GM19023 (cell line): ENCODE data around the gene TBC1D10B.
"Not testable (repeated sequence)": the region's sequence is repeated elsewhere in the genome, so short reads cannot be mapped to it uniquely, and the experiment has no call there.

Source experiments
- ATAC-seq: cut with Tn5 transposase; IDR thresholded peaks from one replicate; pipeline ENCODE4 v1.9.1; 2021; ENCODE audit warnings: mild to moderate bottlenecking, moderate library complexity; ENCODE audit not compliant: unreplicated experiment

Gene TBC1D10B

GRCh38 chr16:30337964-30338357 is 32.3 kb downstream of the TBC1D10B start:
- not testable (repeated sequence) for ATAC-seq

- no peak for ATAC-seq
Observed at GRCh38 chr16:30335598-30336474, 34.5 kb downstream of the TBC1D10B start.

- ATAC-seq, result peak; percentile 77
Observed at GRCh38 chr16:30335028-30335597, 35.2 kb downstream of the TBC1D10B start.

GRCh38 chr16:30334473-30334989 is 35.8 kb downstream of the TBC1D10B start:
- ATAC-seq, result peak; percentile 92

- not testable (repeated sequence) for ATAC-seq
Observed at GRCh38 chr16:30324220-30324619, 46.1 kb downstream of the TBC1D10B start.

- ATAC-seq, result not testable (repeated sequence)
Observed at GRCh38 chr16:30318647-30319046, 51.6 kb downstream of the TBC1D10B start.

- ATAC-seq, result not testable (repeated sequence)
Observed at GRCh38 chr16:30310937-30311336, 59.4 kb downstream of the TBC1D10B start.

- not testable (repeated sequence) for ATAC-seq
Observed at GRCh38 chr16:30309255-30309654, 61.0 kb downstream of the TBC1D10B start.
